K562 (cell line): ENCODE results near the gene ITSN1. TPM values are rescaled to one million over a fixed set of nuclear protein-coding genes. Genes with fewer than 3 reads are reported as not detected.

ENCODE experiments used
- ATF2 ChIP-seq: sonication (generic); formaldehyde crosslinking; IDR thresholded peaks from 2 replicates; pipeline ENCODE4 v1.8.1; 2022; ENCODE audit warnings: missing genetic modification reagents
- CBFA2T2 ChIP-seq: fragments of 450-650 bp; conservative IDR thresholded peaks from 2 replicates; pipeline ENCODE4 v1.6.1; 2017; ENCODE audit warnings: mild to moderate bottlenecking
- CSDE1 ChIP-seq, 2 experiments: fragments of 450-650 bp; IDR thresholded peaks; 2 replicates each; pipeline ENCODE4 v1.6.1; 2016; ENCODE audit warnings: mild to moderate bottlenecking in 1 of 2
- E2F6 ChIP-seq, 2 experiments: IDR thresholded peaks; 2 replicates each; pipeline ENCODE4 v1.6.1; 2011; ENCODE audit warnings: borderline replicate concordance in 1 of 2, control low read depth in 1 of 2, low read depth in 1 of 2, low read length in 1 of 2, mild to moderate bottlenecking in 1 of 2, mixed read lengths in 1 of 2, moderate library complexity in 1 of 2; ENCODE audit not compliant: insufficient read depth in 1 of 2, insufficient read length in 1 of 2, poor library complexity in 1 of 2, severe bottlenecking in 1 of 2; ENCODE audit errors: extremely low read depth in 1 of 2
- ETS2 ChIP-seq: IDR thresholded peaks from 2 replicates; pipeline ENCODE4 v1.6.1; 2016; ENCODE audit warnings: borderline replicate concordance, missing genetic modification characterization, mild to moderate bottlenecking, moderate library complexity, missing compliant biosample characterization; ENCODE audit not compliant: poor library complexity, severe bottlenecking
- ETV6 ChIP-seq, 3 experiments: fragments of 150-350 bp in 1 of 3; sonication (generic) in 1 of 3; formaldehyde crosslinking in 1 of 3; IDR thresholded peaks; 2 replicates each; pipeline versions ENCODE4 v1.6.1 to v1.8.0; 2014 to 2022; ENCODE audit warnings: borderline replicate concordance in 2 of 3, low read depth in 2 of 3, antibody characterized with exemption in 1 of 3, low read length in 1 of 3, mild to moderate bottlenecking in 1 of 3, missing genetic modification reagents in 1 of 3
- FOXM1 ChIP-seq, 2 experiments: fragments of 450-650 bp in 1 of 2; sonication (generic) in 1 of 2; formaldehyde crosslinking in 1 of 2; IDR thresholded peaks; 2 replicates each; pipeline versions ENCODE4 v1.6.1 to v1.9.0; 2017 to 2022; ENCODE audit warnings: low read depth in 2 of 2, mild to moderate bottlenecking in 2 of 2, missing genetic modification reagents in 1 of 2, moderate library complexity in 1 of 2
- KLF13 ChIP-seq: fragments of 450-650 bp; IDR thresholded peaks from 2 replicates; pipeline ENCODE4 v1.6.1; 2016; ENCODE audit warnings: missing genetic modification characterization, low read depth, mild to moderate bottlenecking, missing compliant biosample characterization, moderate library complexity, borderline replicate concordance
- MIER1 ChIP-seq: fragments of 450-650 bp; IDR thresholded peaks from 2 replicates; pipeline ENCODE4 v1.6.1; 2016; ENCODE audit warnings: antibody characterized with exemption, mild to moderate bottlenecking, low read depth
- NCOR1 ChIP-seq: fragments of 450-650 bp; IDR thresholded peaks from 2 replicates; pipeline ENCODE4 v1.6.1; 2016; ENCODE audit warnings: mild to moderate bottlenecking, moderate library complexity
- PRPF4 ChIP-seq: fragments of 200-400 bp; formaldehyde crosslinking; IDR thresholded peaks from one replicate; pipeline ENCODE4 v1.6.1; 2017; ENCODE audit warnings: low read length, low read depth, mild to moderate bottlenecking; ENCODE audit not compliant: insufficient read depth, poor library complexity, severe bottlenecking
- PYGO2 ChIP-seq: fragments of 450-650 bp; IDR thresholded peaks from 2 replicates; pipeline ENCODE4 v1.6.1; 2016; ENCODE audit warnings: mild to moderate bottlenecking, missing genetic modification characterization, moderate library complexity, missing compliant biosample characterization
- SMAD4 ChIP-seq: fragments of 250-450 bp; sonication (Bioruptor Pico); conservative IDR thresholded peaks from 2 replicates; pipeline ENCODE4 v1.8.0; 2021; ENCODE audit warnings: inconsistent platforms, mild to moderate bottlenecking, moderate library complexity
- TCF7 ChIP-seq: sonication (generic); IDR thresholded peaks from 2 replicates; pipeline ENCODE4 v1.6.1; 2016; ENCODE audit warnings: antibody characterized with exemption, borderline replicate concordance
- TFE3 ChIP-seq: fragments of 450-650 bp; formaldehyde crosslinking; IDR thresholded peaks from 2 replicates; pipeline ENCODE4 v1.4.0; 2020; ENCODE audit warnings: mild to moderate bottlenecking, mixed read lengths
- USF2 ChIP-seq: sonication (generic); formaldehyde crosslinking; IDR thresholded peaks from 2 replicates; pipeline ENCODE4 v1.5.0; 2020; ENCODE audit warnings: missing genetic modification reagents
- ZBTB9 ChIP-seq: fragments of 450-650 bp; formaldehyde crosslinking; IDR thresholded peaks from 2 replicates; pipeline ENCODE4 v1.4.0; 2020; ENCODE audit warnings: mild to moderate bottlenecking, moderate library complexity
- ZFX ChIP-seq: sonication (generic); formaldehyde crosslinking; IDR thresholded peaks from 2 replicates; pipeline ENCODE4 v1.8.0; 2022; ENCODE audit warnings: mild to moderate bottlenecking, missing genetic modification reagents, moderate library complexity
- ZNF197 ChIP-seq: fragments of 200-800 bp; sonication (Bioruptor generic); IDR thresholded peaks from 2 replicates; pipeline ENCODE4 v1.6.1; 2016; ENCODE audit warnings: low read depth, missing genetic modification characterization, missing compliant biosample characterization
- ZNF217 ChIP-seq: sonication (generic); formaldehyde crosslinking; IDR thresholded peaks from 2 replicates; pipeline ENCODE4 v1.8.0; 2022; ENCODE audit warnings: mild to moderate bottlenecking, missing genetic modification reagents
- ZNF232 ChIP-seq: sonication (generic); formaldehyde crosslinking; IDR thresholded peaks from 2 replicates; pipeline ENCODE4 v1.8.0; 2022; ENCODE audit warnings: mild to moderate bottlenecking, missing genetic modification reagents
- polyA plus RNA-seq, 8 experiments: library from polyadenylated mRNA; depleted of rRNA in 4 of 8; stranded (reverse) in 5 of 8; unstranded in 3 of 8; fragments of >200 nt; fragmentation: Nextera tagmentation in 2 of 8; fragmentation: Illumina TruSeq in 1 of 8; extraction: Ambion mirVana in 2 of 8; extraction: Trizol in 1 of 8; gene quantifications; 2 replicates each; pipeline versions ENCODE4 v1.2.1 to v1.2.3, GENCODE V29; 2011 to 2014; ENCODE audit warnings: inconsistent platforms in 1 of 8, missing spikeins in 1 of 8
- total RNA-seq, 7 experiments: library from RNA; depleted of rRNA in 6 of 7; stranded (reverse); fragments of >200 nt in 6 of 7; fragmentation: Illumina TruSeq in 2 of 7; extraction: Trizol in 2 of 7; gene quantifications; 2 replicates each; pipeline versions ENCODE4 v1.2.1 to v1.2.3, GENCODE V29; 2011 to 2021; ENCODE audit warnings: low replicate concordance in 1 of 7

The ITSN1 gene
- total and polyA plus RNA-seq, 9 of the 15 experiments (the other 6 are each of a cell fraction or from before 2014, with no cell fraction given), result 1.1 to 12.6 (median 4.8) TPM

- TF ChIP-seq ZNF217 (CRISPR knock-in tag), result no peak
- no peak for TF ChIP-seq PYGO2 (tag)
- no peak for TF ChIP-seq KLF13
- no peak for TF ChIP-seq PRPF4
- TF ChIP-seq FOXM1 (IDR thresholded peaks at IDR 0.05; ENCODE audit: low read depth), result no peak
- TF ChIP-seq FOXM1 (CRISPR knock-in tag; IDR thresholded peaks at IDR 0.05; ENCODE audit: low read depth), result no peak
- TF ChIP-seq MIER1, result no peak
- no peak for TF ChIP-seq ZNF232 (CRISPR knock-in tag)
- TF ChIP-seq CSDE1 (IDR thresholded peaks at IDR 0.05), result no peak
- TF ChIP-seq TFE3 (CRISPR knock-in tag), result 0 out of 2 replicates have a peak, but pooled peaks have one; percentile 28
- peak; percentile 67 for TF ChIP-seq USF2 (CRISPR knock-in tag)
- no peak for TF ChIP-seq E2F6 (IDR thresholded peaks at IDR 0.05; ENCODE audit: borderline replicate concordance in 1 of 2, extremely low read depth in 1 of 2, insufficient read depth in 1 of 2, insufficient read length in 1 of 2, low read depth in 1 of 2, low read length in 1 of 2, poor library complexity in 1 of 2, severe bottlenecking in 1 of 2)
- no peak for TF ChIP-seq ZBTB9 (CRISPR knock-in tag)
- TF ChIP-seq ZFX, result no peak
- no peak for TF ChIP-seq ATF2
- no peak for TF ChIP-seq ETS2 (tag)
- TF ChIP-seq SMAD4 (CRISPR knock-in tag), result no peak
- TF ChIP-seq TCF7, result no peak
- 0 out of 2 replicates have a peak, but pooled peaks have one; percentile 23 for TF ChIP-seq CBFA2T2
- TF ChIP-seq NCOR1, result no peak
- TF ChIP-seq ZNF197 (CRISPR knock-in tag), result no peak
- TF ChIP-seq ETV6 (IDR thresholded peaks at IDR 0.05; ENCODE audit: borderline replicate concordance in 1 of 2, low read depth in 2 of 2, low read length in 1 of 2), result no peak
- TF ChIP-seq ETV6 (CRISPR knock-in tag; IDR thresholded peaks at IDR 0.05; ENCODE audit: borderline replicate concordance), result no peak
Observed at GRCh38 chr21:33680870-33681269, 38.6 kb downstream of the ITSN1 start (continued).
